ENCODE data around the gene PRKX.

DNA sequence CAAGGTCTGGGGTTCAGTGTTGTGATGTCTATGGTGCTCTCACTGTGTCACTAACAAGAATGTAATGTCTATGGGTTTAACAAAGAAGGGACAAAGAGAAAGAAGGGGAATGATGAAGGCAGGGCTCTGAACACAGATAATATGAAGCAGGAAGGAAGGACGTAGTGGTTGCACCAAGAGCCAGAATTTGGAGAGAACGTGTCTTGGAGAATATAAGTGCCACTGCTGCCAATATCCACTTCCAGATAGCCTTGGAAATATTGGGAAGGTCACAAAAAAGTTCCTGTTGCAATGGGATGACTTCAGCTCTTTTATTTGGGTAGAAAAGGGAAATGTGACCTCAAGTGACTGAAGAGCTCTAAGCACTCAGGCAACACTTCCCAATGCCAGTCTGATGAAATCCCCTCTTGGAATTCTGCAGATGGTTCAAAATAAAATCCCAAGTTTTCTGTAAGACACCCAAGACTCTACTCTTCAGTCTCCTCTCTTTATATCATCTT, 131.8 kb downstream of the PRKX start:
- TF ChIP-seq, protein P1, sequence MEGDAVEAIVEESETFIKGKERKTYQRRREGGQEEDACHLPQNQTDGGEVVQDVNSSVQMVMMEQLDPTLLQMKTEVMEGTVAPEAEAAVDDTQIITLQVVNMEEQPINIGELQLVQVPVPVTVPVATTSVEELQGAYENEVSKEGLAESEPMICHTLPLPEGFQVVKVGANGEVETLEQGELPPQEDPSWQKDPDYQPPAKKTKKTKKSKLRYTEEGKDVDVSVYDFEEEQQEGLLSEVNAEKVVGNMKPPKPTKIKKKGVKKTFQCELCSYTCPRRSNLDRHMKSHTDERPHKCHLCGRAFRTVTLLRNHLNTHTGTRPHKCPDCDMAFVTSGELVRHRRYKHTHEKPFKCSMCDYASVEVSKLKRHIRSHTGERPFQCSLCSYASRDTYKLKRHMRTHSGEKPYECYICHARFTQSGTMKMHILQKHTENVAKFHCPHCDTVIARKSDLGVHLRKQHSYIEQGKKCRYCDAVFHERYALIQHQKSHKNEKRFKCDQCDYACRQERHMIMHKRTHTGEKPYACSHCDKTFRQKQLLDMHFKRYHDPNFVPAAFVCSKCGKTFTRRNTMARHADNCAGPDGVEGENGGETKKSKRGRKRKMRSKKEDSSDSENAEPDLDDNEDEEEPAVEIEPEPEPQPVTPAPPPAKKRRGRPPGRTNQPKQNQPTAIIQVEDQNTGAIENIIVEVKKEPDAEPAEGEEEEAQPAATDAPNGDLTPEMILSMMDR (IDR thresholded peaks at IDR 0.05; ENCODE audit: low read depth, low read length, poor library complexity, severe bottlenecking): no peak
- no peak for TF ChIP-seq EZH2phosphoT487 (IDR thresholded peaks at IDR 0.05; ENCODE audit: borderline replicate concordance, low read length)

Measured in DOHH2 (cell line).